GM18861 (cell line): ENCODE results near the gene SDSL.

Source experiments
- ATAC-seq: cut with Tn5 transposase; IDR thresholded peaks from one replicate; pipeline ENCODE4 v1.9.1; 2021; ENCODE audit not compliant: unreplicated experiment

The SDSL gene

DNA sequence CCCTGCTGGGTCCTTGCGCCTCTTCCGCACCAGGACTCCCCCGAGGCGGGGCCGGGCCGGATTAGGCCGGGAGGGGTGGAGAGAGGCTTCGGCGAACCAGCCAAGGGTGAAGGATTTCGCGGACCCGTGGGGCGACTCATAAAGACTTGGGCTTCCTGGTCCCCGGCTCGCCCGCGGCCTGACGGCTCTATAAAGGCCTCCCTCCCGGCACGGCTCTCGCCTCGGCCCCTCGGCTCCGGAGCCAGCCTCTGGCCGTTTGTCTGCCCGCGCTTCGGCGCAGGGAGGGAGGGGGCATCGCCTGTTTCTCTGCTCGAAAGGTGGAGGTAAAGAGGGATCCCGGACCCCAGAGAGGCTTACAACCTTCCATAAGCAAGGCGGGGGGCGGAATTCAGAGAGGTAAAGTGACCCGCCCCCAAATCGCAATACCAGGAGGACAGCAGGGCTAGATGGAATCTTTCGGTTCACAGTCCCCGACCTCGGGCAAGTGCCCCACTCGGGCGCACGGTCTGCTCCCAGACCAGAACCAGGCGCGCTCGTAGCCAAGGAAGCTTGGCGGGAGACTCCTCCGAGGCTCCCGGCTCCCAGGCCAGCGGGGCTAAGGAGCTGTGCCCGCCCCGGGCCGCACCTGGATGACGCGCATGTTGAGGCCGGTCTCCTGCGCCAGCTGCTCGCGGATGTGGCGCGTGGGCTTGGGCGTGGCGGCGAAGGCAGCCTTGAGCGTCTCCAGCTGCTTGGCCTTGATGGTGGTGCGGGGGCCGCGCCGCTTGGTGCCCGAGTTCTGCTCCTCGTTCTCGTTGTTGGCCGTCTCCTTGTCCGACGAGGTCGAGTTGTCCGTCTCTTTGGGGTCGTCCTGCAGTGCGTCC lies 45.6 kb downstream of the SDSL start:
- ATAC-seq = no peak

DNA sequence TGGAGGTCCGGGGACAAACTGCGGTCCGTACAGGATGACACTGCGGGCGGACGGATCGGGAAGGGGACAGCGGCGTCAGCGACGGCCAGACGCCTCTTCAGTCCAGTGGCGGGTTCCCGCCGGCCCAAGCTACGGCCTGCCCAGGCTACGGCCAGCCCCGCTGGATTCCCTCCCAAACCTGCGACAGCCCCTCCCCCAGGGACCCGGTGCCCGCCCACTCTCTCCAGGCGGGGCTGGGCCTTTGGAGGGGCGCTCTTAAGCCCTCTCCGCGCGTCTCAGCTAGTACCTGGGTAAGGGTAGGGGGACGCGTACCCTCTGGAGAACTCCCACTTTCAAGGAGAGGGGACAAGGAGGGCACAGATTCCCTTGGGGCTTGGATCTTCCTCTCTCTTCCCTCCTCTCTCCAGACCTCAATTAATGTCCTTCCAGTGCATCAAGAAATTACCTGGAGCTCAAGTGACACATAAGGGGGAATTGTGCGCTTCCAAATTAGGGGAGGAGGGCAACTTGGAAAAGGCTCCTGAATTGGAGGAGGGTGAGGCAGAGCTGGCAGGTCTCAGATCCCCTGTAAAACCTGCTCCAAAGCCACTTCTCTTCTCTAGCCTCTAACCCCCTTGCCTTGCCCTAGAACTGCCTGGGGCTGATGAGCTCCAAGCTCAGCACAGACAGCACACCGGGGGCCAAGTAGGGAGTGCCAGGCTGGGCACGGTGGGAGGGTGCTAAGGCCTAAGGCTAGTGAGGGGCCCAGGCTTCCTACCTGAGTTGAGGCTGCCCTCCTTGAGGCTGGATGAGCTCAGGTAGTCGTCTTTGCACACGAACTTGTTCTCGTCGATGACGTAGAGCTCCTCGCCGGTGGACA lies 46.4 kb downstream of the SDSL start:
- no peak for ATAC-seq

GRCh38 chr12:113469224-113469948 lies 47.2 kb downstream of the SDSL start:
- ATAC-seq = no peak

DNA sequence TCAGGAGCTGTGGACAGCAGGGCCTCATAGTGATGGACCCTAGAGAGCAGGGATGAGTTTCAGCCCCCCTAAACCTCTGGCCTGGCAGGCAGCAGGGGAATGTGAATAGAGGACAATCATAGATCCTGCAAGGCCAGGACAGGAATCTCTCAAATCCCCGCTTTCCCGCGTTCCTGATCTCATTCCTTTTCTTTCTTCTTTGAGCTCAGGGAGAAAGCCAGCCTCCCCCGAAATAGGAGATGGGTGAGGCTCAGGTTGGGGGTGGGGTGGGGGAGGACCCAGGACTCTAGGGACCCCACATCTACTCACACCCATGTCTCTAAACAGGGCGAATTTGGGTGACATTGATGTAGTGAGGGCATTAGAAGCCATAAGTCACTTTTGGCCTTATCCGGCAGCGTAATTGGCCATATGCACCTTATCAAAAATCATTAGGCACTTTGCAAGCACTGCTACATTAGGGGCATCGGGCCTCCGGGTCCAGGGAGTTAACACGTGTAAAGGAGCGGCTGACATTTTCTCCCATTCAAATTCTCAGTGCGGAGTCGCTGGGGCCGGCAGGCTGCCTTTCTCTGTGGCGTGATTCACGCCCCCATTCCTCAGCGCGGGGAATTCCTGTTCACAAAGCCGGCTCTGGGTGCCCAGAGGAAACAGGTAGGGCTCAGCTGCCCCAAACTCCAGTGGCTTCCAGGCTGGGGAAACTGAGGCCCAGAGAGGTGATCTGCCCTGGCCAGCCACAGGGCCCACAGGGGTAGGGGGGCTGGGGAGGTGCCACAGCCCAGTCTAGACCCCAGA lies 48.0 kb downstream of the SDSL start:
- ATAC-seq = no peak

DNA sequence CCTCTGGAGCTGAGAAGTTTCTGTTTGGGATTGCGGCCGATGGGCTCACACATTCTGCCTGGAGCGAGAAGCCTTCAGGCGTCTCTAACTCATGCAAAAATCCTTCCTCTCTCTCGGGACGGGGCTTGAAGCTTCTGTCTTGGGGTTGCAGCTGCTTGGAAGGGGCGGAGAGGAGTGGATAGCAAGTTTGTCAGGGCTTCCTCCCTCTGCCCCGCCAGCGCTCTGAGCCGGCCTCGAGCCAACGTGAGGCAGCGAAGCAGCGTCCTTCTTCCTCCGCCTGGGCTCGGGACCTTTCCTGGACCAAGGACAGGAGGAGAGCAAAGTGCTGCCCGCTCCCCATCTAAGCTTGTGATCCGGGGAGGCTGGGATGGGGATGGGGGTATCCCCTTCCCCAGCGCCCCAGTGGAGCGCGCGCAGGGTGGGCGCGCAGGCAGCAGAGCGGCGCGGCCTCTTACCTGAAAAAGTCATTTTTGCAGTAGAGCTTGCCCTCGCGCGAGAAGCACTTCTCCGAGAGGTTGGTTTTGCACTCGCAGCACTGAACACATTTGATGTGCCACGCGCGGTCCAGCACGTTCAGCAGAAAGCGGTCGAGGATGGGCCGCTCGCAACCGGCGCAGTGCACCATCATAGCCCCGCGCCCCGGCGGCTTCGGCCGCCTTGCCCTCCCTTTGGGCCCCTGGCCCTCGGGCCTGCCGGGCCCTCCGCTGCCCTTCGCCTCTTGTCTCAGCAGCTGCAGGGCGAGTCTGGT lies 48.9 kb downstream of the SDSL start:
- ATAC-seq = no peak

DNA sequence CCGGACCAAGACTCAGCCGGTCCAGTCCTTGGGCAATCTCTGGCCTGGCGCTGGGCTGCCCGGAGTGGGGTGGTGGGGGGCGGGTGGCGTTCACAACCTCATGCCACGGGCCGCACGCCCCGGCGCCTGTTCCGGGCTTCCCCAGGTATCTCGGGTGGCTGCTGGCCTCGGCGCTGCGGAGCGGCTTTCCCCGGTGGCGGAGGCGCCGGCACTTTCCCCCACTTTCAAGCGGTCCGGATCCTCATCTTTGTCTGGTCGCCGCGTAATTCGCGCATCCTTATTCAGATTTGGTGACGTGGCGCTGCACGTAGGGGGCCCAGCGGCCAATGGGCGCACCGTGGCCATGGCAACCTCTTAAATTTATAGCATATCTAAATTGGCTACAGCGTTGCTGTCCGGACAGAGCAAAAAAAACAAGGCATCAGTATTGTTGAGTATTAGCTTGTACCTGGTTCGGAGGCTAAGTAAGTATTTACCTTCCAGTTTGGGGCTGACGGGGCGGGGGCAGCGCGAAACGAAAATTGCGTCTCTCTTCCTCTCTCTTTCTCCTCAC lies 49.5 kb downstream of the SDSL start, which contains the start of gene LHX5:
TSS of gene LHX5 (minus strand) at position 253 of the 553 bp plus-strand sequence. CDS start 373 bp downstream, outside the sequence.
- no peak for ATAC-seq

DNA sequence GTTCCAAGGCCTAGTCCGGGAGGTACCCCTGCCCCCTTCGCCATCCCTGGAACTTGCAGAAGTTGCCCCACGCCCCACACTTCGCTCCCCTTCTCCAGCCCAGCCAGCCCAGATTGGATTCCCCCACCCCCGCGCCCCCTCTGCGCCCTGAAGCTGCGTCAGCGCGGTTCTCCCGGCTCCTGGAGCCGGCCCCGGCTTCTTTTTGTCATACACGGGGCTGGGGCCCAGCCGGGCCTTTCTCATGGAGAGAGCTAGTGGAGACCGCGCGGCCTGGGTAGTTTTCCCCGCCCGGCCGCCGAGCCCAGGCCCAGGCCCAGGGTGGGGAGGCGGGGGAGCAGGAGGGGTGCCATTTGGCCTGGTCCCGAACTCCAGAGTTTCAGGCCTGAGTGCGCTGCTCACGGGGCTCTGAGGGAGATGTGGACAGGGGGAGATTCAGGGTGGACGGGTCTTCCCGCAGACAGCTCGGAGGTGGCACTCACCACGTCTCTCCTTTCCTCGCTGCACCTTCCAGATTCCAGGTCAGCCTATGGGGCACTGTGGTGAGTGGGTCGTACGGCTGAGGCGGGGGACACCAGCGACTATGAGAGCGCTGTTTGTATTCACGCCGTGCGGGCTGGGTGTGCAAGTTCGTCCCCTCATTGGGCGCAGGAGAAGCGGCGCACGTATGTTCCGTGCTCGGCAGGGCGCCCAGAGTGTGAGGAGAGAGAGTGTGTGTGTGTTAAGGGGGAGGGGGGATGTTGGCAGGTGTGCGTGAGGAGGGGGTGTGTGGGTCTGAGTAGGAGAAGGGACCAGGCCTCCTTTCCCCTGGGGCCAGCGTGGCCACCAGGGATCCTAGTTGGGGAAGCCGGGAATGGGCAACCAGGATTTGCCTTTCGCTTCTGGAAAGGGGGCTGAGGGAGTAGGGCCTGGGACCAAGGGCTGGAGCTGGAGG lies 50.3 kb downstream of the SDSL start:
- ATAC-seq = no peak

DNA sequence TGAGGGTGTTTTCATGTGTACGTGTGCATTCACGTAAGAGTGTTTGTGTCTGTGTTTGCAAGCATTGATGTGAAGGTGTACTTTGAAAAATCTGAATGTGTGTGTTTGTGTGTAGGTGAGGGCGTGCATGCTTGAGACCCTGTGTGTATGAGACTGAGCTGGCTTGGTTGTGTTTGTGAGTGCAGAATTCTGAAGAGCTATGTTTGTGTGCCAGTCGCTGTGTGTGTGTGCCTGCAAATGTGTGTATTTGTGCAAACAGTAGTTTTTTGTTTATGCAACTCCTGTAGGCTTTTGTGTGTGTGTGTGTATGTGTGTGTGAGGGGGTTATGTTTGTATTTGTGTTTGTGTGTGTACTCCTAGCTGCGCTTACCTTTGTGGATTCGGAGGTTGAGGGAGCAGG lies 51.2 kb downstream of the SDSL start:
- ATAC-seq = no peak

GRCh38 chr12:113473942-113474341 lies 51.8 kb downstream of the SDSL start:
- no peak for ATAC-seq

DNA sequence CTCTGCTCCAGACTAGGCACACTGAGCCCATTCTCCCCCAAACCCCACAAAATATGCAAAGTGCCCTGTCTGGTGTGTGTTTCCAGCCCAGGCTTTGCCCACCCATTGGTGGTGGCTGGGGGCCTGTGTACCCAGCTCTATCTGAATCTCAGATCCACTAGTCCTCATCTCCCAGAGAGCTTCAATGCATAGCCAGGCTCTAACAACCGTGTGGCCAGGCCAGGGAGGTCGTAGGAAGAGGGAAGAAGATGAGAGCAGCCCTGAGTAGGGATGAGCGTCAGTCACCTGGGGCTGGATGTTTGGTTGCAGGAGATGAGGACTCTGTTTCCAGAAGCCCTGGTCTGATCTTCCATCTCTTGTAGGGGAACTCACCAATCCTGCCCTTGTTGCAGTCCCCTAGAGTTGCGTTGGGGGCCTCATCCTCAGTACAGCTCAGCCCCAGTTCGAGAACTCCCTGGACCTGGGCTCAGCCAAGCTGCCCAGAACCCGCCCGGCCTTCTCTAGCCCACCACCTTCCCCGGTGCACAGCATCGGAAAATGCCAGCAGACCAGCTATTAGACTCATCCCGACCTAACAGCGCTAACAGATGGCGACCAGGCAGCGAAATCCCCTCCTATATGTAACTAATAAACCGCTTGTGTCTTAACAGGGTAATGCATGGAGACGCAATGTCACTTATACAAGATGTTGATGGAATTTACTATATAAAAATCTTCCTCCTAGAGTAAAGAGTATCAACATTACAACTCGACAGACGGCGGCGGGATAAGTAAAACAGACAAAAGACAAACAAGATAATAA lies 52.7 kb downstream of the SDSL start:
- no peak for ATAC-seq

GRCh38 chr12:113475451-113476175 lies 53.4 kb downstream of the SDSL start:
- no peak for ATAC-seq

GRCh38 chr12:113476176-113476986 lies 54.2 kb downstream of the SDSL start:
- no peak for ATAC-seq

- ATAC-seq = no peak
These were observed 55.1 kb downstream of the SDSL start for GRCh38 chr12:113477171-113477841.

DNA sequence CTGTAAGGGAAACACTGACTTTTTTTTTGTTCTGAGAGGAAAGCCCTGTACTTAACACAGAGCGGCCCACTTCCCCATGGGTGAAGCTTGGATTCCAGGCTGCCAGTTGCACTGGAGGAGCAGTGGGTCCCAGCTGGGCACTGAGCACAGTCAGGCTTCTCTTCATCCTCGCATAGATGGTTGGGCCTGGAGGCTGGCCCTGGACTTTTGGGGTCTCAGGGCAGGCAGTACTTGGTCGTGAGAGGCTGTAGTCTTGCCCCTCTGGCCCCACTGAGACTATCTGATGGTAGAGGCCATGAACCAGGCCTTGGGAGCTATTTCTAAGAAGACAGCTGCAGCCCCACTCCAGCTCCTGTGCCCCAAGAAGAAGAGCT lies 55.6 kb downstream of the SDSL start:
- ATAC-seq = no peak

- ATAC-seq = no peak
These were observed 56.3 kb downstream of the SDSL start for GRCh38 chr12:113478351-113479011.
